HG02623 (cell line): ENCODE data around the gene FBLN7.

Experiments used
- ATAC-seq: cut with Tn5 transposase; IDR thresholded peaks from one replicate; pipeline ENCODE4 v1.9.1; 2021; ENCODE audit warnings: moderate library complexity; ENCODE audit not compliant: unreplicated experiment

Gene FBLN7

GRCh38 chr2:112140205-112140802 is 2.1 kb downstream of the FBLN7 start:
- no peak for ATAC-seq

GRCh38 chr2:112140899-112141625 is 2.9 kb downstream of the FBLN7 start:
- no peak for ATAC-seq

DNA sequence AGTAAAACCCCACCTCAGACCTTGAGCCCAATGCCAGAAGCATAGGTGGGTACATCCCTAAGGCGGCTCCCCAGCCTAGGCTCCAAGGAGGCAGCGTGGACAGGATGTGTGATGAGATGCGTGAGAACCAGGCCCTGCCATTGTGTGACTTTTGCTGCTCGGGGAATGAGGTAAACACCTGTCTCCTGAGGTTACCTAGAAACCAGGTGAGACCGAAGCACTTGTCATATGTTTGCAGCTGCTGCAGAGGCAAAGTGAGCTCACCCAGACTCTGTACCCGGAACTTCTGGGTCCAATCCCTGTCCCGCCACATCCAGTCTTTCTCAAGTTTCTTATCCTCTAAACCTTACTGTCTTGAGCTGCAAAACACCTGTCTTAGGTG is 3.4 kb downstream of the FBLN7 start:
- no peak for ATAC-seq

DNA sequence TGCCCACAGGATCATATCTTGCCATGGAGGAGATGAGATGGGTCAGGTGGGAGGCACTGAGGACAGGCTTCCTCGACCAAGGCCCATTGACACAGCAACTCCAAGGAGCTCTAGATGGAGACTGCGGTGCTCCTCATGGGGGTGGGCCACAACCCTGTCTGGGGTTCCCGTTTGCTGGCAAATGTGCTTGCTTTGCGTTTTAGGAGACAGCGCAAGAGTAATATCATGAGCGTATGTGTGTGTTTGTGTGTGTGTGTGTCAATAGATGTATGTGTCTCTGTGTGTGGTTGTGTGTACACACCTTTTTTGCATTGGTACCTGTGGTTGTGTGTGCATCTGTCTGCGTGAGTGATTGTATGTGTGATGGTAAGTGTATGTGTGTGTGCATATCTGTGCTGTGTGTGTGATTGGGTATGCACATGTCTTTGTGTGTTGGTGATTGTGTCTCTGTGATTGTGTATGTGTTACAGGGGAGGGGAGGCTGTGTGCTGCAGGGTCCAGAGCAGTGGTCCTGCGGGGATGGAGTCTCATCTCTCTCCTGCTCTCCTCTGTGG is 4.4 kb downstream of the FBLN7 start:
- no peak for ATAC-seq

DNA sequence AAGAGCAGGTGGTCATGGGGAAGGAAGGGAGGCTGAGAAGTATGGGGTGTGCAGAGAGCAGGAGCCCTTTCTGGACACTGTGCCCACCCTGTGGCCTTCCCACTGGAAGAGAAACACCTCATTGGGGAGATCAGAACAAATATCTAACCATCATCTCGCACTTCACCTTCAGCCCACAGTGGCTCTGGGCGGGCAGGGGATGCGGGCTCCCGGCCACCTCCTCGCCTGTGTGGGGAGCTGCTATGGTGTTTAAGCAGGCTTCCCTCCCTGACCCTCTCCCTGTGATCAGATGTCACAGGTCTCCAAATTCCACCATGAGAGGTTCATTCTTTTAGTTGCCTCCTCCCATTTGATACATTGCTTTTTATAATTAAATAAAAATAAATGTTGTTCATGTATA is 5.0 kb downstream of the FBLN7 start:
- ATAC-seq = no peak

- ATAC-seq = no peak
Measured at GRCh38 chr2:112144966-112145365, 6.8 kb downstream of the FBLN7 start.

DNA sequence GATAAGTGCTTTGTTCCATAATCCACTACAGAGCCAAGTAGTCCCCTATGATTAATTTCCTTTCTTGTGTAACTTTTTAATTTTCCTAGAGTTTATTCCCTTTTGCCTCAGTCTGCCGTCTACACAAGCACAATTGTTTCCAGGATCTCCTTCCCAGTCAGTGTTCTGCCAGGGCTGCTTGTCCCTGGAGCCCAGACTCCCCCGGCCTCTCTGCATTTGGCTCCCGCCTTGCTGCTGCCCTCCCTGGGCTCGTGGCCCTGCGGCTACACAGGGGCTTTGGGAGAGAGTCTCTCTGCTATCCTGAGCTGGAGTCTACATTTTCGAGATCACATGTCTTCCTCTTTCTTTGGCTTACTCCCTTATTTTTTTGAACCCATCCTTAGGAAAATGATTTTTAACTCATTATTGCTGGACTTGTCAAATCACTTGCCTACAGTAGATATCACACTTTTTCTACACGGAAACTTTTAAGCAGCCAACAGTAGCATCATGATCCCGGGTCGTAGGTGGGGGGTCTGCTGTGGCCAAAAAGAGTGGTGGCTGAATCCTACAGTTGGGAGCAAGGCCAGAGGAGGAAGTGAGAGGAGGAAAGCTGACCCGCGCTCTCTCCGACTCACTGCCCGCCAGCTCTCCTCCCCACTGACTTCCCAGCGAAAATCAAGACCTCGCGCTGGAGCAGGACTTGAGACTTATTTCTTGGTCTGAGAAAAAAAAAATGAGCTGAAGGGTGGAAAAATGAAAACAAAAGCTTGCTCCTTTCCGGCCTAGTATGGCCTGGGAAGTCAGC is 9.4 kb downstream of the FBLN7 start:
- ATAC-seq = no peak

DNA sequence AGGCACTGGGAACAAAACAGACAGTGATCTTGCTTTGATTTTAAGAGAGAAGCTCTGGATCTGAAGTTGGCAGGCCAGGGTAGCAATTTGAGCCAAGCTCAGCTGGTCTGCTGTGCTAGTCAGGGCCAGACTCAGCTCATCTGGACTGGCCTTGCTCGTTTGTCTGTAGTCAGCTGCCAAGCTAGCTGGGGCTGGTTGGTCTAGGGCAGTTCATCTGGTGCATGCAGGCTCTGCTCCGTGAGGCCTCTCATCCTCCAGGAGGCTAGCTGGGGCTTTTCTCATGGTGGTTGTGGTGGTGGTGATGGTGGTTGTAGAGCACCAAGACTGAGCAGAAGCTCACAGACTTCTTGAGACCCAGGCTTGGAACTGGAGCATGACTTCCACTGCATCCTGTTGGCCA is 10.3 kb downstream of the FBLN7 start:
- ATAC-seq = no peak

DNA sequence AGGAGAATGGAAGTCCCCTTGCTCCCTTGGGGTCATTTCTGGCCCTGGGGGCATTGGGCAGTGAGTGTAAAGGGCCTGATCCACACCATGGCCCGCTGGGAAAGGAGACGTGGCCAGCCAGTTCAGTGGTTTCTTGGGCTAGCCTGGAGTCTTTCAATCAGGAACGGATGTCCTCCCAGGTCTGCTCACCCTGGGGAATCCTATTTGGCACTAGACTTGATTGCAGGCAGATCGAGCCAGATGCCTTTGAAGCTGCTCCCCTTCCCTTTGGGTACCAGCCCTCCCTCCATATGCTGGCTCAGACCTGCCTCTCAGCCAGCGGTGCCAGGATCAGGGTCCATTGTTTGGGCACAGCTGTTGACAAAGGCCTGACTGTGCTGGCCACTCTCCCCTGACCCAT is 11.0 kb downstream of the FBLN7 start:
- no peak for ATAC-seq

DNA sequence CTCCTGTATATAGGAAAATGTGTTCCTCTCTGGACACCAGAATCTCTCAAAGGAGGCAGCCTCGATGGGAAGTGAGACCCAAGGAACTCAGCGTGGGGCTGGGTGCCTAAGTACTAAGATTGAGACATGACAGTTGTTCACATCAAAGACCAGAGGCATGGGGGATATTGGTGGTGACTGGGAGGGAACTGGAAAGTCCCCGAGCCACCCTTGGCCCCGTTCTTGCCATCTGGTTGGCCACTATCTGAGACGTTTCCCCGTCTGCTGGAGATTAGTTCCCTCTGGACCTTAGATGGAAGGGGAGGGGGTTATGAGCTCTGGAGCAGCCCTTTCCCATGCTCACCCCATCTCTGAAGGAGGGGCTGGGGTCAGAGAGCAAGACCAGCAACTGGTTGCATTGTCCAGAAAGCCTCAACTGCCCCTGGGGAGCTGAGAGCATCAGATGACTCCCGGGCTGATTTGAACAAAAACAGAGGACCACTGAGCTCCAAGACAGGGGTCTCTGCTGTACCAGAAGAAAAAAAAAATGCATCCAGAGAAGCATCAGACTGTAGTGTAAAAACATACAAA is 11.8 kb downstream of the FBLN7 start:
- ATAC-seq = no peak

- no peak for ATAC-seq
Measured at GRCh38 chr2:112150447-112150846, 12.3 kb downstream of the FBLN7 start.

DNA sequence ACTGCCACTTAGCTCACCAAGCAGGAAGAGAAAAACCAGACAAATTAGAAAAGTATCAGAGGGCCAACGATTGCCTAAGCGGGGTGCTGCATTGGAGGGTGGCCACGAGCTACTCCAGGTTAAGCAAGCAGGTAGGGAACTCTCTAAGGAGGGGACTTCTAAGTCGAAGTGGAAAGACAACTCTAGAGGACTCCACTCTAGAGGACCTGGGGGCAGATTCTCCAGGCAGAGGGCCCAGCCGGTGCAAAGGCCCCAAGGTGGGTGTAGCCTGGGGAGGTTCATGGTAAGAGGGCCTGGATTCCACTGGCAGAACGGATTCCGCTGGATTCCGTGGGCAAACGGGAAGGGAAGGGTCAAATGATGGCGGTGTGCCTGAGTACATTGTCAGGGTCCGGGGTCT is 12.7 kb downstream of the FBLN7 start:
- no peak for ATAC-seq

DNA sequence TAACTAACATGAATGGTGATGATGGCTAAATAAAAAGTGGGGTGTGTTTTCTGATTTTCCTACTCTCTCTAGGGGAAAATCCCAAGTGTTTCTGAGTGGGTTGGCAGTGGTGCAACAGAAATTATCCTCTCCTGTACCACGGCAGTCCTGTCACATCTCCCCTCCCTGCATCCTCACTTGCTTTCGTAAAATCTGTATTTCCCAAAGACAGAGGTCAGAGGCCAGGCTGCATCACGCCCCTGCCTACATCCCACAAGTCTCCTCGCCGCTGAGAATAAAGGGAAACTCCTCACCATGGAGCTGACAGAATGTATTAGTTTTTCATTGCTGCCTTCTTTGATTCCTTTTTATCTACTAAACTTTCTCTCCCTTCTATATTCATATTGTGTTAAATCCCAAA is 13.1 kb downstream of the FBLN7 start:
- no peak for ATAC-seq

GRCh38 chr2:112151701-112152440 is 13.7 kb downstream of the FBLN7 start:
- ATAC-seq = no peak

DNA sequence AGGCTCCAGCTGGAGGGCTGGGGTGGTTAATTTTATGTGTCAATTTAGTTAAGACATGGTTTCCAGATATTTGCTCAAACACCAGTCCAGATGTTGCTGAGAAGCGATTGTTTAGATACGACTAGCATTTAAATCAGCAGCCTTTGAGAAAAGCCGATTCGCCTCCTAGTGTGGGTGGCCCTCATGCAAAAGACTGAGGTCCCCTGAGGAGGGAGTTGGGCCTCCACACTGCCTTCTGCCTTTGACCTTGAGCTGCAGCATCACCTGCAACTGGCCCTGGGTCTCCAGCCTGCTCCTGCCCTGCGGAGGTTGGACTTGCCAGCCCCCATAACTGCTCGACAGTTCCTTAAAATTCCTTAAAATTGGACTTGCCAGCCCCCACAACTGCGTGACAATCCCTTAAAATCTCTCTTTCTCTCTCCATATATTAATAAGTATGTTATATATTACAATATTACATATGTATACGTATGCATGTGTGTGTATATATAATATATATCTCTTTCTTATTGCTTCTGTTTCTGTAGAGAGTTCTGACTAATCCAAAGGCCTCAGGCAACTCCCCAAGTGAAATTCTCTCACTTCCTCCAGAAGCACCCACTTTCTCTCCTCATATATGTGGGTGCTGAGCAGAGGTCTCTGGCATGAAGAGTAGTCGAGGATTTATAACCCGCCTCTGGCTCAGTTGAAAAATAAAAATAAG is 14.4 kb downstream of the FBLN7 start:
- no peak for ATAC-seq

DNA sequence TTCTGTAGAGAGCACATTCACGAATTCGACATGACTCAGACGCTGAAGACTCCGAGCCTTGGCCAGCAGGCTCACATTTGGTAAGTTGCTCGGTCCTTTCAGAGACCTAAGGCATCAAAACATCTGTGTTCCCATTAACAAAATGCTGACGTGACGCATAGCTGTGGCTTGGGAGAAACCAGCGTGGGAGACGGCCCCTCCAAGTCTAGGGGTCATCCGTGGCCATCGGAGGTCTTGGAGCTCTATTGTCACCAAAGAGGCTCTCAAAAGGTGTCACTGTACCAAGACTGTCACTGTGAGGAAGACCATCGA is 14.9 kb downstream of the FBLN7 start:
- no peak for ATAC-seq

DNA sequence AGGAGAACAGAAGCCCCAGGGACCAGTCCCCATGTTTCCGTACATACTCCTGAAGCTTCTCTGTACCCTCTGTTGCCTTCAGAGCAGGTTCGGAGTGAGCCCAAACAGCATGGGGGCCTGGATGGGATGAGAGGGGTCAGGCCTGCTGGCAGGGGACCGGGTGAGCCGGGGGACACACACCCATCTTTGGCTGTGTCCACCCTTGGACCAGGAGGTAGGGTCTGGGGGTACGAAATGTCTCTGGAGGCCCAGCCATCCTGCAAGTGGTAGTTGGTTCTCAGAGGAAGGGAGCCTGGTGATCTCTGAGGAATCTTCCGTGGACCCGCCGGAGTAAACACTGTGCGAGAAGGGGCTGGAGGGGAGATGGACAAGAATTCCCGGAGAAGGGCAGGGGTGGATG is 15.3 kb downstream of the FBLN7 start:
- no peak for ATAC-seq

- no peak for ATAC-seq
Measured at GRCh38 chr2:112154246-112155117, 16.3 kb downstream of the FBLN7 start.

DNA sequence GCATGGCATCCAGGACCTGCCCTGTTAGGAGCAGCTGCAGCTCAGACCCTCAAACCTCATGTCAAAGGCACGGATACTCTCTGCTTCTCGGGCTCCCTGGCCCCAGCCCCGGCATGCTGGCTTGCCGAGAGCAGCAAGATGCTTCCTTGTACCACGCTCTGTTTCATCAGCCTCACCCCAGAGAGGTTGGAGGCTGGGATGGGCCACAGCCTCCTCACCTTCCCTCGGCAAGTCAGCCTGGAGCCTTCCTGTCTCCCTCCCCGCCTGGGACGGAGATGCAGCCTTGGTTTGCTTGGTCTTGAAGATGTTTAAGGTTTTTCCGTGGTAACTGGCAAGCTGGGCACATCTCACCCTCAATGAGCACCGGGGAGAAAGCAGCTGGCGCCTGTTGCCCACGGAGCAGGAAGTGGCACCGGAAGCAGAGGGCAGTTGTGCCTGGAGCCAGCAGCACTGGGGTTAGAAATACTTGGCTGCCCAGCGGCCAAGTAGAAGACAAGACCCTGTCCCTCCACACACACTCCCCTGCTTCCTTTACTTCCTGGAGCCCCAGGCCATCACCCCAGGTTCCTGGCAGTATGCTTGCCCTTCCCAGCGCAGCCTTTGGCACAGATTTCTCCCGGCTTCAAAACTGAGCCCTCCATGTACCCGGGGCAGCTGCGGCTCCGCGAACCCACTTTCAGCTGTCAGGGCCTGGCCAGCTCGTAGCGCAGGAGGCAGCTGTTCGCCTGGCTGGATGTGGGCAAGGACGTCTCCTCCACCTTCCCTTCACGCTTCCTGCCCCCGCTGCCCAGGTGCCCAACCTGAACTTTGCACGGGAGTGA is 17.4 kb downstream of the FBLN7 start:
- ATAC-seq = no peak
